Measurements from ENCODE around the gene DNM3.

DNA sequence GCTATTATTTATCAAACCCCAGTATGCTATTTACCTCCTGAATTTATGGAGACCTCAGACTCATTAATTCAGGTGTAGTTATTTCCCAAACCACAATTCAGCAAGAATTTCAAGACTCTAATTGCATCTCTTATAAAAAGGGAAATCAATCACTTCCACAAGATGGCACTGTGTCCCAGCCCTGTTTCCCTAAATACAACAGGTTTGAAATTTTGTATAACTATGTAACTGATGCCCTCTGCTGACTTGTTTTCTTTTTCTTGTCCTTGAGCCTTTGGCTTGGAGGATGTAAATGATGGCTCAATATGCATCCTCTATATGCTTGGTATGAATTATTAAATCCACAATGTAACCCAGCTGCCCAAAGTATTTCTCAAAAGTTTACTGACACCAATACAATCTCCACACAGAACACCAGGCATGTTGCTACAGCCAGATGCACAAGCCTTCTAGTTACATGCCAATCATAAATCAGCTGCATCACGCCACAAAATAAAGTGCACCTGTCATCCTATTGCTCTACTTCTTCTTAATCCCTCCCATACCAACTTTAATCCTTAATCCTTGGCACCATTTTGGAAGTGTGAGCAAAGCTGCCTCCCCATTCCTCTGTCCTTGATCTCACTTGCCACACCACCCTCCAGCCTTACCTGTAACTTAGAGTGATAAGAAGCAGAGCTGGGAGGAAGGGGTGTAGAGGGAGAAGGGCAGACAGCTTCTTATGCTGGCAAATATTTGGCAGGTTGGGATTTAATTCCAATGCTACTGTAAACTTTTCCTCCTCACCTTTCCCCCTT lies 588.2 kb downstream of the DNM3 start:
- TF ChIP-seq PAX5 (IDR thresholded peaks at IDR 0.05; ENCODE audit: borderline replicate concordance, low read depth, low read length) = no peak
- TF ChIP-seq JUND (IDR thresholded peaks at IDR 0.05; ENCODE audit: low read depth, low read length) = no peak
- TF ChIP-seq SREBF1 (IDR thresholded peaks at IDR 0.05; ENCODE audit: low read length) = no peak
- no peak for TF ChIP-seq POLR2AphosphoS5 (IDR thresholded peaks at IDR 0.05; ENCODE audit: low read length)
- TF ChIP-seq TCF7 (IDR thresholded peaks at IDR 0.05; ENCODE audit: borderline replicate concordance) = no peak
- TF ChIP-seq, protein P1, sequence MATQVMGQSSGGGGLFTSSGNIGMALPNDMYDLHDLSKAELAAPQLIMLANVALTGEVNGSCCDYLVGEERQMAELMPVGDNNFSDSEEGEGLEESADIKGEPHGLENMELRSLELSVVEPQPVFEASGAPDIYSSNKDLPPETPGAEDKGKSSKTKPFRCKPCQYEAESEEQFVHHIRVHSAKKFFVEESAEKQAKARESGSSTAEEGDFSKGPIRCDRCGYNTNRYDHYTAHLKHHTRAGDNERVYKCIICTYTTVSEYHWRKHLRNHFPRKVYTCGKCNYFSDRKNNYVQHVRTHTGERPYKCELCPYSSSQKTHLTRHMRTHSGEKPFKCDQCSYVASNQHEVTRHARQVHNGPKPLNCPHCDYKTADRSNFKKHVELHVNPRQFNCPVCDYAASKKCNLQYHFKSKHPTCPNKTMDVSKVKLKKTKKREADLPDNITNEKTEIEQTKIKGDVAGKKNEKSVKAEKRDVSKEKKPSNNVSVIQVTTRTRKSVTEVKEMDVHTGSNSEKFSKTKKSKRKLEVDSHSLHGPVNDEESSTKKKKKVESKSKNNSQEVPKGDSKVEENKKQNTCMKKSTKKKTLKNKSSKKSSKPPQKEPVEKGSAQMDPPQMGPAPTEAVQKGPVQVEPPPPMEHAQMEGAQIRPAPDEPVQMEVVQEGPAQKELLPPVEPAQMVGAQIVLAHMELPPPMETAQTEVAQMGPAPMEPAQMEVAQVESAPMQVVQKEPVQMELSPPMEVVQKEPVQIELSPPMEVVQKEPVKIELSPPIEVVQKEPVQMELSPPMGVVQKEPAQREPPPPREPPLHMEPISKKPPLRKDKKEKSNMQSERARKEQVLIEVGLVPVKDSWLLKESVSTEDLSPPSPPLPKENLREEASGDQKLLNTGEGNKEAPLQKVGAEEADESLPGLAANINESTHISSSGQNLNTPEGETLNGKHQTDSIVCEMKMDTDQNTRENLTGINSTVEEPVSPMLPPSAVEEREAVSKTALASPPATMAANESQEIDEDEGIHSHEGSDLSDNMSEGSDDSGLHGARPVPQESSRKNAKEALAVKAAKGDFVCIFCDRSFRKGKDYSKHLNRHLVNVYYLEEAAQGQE (IDR thresholded peaks at IDR 0.05; ENCODE audit: low read depth, low read length) = no peak
- TF ChIP-seq DPF2 (IDR thresholded peaks at IDR 0.05) = no peak
- TF ChIP-seq CHD1 (IDR thresholded peaks at IDR 0.05; ENCODE audit: low read depth, low read length) = no peak
- TF ChIP-seq NFXL1 (IDR thresholded peaks at IDR 0.05; ENCODE audit: borderline replicate concordance) = no peak
- no peak for TF ChIP-seq BACH1 (IDR thresholded peaks at IDR 0.05; ENCODE audit: borderline replicate concordance)

Data from GM12878 (cell line).